Stimulated activated CD8-positive, alpha-beta memory T cell treated with anti-CD3 and anti-CD28 coated beads, Interleukin-15, amount 100 ng/mL, for 48 hours (primary cell): ENCODE measurements around the gene NELFCD.
"Not testable (repeated sequence)": the region's sequence is repeated elsewhere in the genome, so short reads cannot be mapped to it uniquely, and the experiment has no call there.

Experiments used
- DNase-seq, 2 donors: peaks; one replicate each; pipeline ENCODE4 v3.0.0-alpha.2; 2020; ENCODE audit warnings: low read depth in 2 of 2

The NELFCD gene

DNA sequence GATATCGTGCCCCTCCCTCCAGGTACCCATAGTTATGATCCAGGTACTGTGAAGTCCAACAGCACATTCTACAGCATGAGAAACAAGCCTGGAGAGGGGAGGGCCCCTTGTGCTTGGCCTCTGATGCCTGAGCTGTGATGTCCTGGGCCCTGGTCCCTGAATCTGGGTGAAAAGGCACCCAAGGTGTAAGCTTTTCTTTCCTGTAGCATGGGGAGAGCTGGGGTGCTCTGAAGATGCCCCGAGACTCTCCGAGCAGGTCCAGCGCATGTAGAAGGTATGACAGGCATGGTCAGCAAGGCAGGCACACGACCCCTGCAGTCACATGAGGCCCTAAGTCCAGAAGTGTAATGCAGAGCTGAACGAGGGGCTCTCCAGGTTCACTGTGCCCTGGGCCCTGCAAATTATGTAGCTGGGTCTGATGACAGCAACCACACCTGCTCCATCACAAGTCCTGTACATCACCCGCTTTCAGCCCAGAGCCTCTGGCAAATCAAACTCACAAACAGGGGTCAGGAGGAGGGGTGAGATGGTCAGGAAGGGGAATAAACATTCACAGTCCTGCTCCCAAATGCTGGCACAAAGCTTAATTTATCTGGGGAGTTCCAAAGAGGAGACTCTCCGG is 27.8 kb downstream of the NELFCD start:
- no peak for DNase-seq

DNA sequence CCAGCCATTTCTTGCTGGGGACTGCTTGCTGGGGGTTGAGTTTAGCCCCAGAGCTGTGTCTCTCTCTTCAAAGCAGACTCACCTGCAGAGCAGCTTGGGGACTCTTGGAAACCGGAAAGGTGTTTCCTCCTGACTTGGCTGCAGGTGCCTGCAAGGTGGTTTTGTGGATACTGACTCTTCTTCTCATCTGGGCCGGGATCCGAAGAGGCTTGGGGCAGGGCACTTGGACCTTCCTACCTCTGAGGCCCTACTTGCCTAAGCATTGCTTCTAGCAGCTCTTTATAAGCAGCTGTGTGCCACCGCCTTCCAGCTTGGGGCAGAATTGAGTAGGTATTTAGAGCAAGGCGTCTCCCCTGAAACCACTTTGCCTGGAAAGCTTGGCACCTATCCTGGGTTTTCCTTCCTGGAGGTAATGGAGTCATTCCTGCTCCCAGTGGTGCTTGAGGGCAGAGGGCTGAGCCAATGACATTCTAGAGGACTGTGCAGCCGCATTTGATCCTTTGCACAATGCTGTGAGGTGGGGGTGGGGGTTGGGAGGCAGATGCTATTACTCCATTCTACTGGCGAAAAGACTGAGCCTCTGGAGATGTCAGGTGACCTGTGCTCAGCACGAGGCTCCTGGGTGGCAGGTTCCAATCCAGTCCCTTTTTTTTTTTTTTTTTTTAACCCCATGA is 29.4 kb downstream of the NELFCD start:
- no peak for DNase-seq

DNA sequence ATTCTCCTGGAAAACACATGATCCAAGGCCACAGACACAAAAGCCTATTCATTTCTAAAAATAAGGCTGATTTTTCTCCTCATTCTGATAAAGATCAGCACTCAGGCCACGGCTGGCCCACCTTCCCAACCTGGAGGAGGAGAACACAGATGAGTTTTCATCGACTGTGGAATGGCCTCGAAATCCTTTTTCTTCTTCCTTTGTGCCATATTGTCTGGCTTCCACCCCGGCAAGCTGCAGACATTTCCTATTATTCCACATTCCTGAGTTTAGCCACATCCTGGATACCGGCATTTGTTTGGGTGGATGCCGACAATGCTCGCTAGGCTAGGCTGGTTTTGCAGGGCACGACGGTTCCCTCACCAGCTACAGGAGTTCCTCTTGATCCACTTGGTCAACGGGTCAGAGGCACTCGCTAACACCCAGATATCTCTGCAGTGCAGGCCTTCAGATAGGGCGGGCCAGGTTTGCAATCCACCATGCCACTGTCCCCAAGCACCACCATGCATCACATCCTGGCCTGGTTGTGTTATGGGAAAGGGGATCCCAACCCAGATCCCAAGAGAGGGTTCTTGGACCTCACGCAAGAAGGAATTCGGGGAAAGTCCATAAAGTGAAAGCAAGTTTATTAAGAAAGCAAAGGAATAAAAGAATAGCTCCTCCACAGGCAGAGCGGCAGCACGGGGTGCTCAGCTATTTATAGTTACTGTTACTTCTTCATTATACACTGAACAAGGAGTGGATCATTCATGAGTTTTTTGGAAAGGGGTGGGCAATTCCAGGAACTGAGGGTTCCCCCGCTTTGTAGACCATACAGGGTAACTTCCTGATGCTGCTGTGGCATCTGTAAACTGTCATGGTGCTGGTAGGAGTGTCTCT is 30.2 kb downstream of the NELFCD start:
- DNase-seq: no peak

DNA sequence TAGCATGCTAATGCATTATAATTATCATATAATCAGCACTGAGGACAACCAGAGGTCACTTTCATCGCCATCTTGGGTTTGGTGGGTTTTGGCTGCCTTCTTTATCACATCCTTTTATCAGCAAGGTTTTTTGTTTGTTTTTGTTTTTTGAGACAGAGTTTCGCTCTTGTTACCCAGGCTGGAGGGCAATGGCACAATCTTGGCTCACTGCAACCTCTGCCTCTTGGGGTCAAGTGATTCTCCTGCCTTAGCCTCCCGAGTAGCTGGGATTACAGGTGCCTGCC is 30.8 kb downstream of the NELFCD start:
- not testable (repeated sequence) for DNase-seq

DNA sequence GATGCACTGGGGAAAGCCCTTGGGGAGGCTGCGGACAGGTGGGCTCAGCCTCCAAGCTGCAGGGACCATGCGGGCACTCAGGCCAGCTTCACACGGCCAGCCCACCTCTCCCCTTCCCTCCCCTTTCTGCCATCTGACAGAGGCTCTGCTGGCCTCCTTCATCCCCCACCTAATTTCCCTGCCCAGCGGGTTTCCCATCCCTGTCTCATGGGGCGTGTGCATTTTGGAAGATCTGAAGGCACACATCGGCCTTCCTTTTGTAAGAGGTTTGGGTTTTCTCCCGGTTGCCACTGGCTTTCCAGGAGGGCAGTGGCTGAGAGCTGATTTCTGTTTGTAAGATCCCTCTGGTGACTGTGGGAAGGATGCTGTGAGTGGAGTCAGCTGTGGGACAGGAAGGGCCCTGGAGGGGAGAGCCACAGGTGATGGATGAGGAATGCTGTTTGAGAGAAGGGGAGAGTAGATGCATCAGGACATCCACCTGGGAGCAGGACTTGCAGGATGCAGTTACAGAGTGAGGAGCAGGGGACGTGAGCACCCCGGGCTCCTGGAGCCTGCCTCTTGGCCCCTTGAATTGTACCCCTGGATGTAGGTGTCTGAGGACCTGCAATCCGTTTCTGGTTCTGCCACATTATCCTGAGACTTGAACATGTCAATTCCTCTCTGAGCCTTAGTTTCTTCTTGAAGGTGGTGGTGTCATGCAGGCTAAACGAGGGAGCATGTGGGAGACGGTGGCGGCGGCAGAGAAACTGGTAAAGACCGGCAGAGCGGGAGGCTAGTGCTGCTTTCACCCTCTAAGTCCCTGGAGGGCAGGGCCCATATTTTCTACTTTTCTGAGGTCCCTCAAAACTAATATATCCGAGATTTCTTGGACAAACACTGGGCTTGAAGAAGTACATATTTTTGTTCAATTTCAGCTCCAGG is 32.2 kb downstream of the NELFCD start:
- DNase-seq: no peak

DNA sequence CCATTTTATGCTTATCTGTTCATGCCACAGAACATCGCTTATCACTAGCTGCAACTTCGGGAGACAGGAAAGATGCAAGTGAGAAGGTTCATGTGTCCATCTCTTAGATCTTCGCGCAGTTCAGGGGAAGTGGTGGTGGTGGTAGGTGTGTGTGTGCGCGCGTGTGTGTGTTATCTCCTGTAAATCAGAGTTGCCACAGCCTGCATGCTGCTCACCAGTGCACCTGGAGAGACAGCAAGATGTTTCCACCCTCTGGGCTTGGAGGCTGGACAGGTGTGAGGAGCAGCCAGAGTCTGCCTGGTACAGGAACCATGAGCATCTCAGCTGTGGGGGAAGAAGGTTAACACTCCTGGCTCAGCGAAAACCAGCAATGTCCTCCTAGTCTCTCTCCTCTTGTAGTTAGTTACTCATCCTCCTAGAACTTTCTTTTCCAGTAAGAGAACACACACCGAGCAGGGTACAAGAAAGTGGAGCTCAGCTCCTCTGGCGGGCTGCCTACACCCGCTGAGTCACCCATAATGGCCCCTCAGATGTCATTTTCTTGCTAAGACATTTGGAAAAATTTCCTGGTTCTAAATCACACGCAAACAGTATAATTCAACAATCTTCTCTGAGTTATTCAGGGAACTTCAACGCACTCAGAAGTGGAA is 33.0 kb downstream of the NELFCD start:
- no peak for DNase-seq

DNA sequence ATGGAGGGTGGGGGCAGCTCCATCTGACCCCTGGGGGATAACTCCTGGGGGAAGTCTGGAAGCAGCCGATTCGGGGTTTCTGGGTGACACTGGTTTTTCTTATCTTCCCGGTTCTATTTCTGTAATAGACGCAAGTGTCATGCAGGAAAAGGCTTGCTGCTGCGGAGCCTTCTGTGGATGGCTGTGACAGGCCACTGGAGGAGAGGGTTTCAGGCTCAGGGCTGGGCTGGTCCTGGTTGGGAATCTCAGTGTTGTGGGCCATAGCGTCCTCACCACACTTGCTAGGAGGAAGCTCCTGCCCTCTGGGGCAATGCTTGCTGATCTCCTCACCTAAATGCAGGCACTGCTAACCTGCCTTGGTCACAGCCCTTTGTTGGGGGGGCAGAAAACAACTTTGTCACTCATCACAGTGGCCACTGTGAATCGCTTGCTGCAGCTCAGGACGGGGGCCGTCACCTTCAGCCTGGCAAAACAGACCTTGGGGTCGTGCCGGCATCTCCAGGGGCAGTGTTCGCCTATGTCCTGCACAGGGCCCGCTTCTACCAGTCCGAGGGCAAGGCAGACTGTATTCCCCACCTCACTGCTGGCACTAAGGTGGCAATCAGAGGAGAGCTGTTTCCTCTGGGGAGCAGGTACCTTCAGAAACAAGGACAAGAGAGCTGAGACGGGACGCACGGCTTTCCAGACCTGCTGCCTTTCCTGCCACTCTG is 33.8 kb downstream of the NELFCD start:
- DNase-seq: no peak

DNA sequence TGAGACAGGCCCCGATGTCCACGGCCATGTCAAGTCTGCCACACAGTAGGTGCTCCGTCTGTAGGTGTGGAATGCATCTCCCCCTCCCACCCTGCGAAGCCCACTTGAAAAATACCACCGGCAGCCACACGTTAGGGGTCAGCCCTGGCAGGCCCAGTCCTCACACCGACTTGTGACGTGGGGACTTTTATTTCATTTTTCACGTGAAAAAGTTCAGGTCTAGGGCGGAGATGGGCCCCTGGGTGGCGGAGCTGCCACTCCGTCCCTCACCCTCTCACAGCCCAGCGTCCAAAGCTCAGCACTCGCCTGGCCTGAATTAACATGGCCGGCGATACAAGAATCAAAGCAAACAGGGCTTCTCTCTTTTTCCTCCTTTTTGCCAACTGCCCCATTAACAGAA is 34.4 kb downstream of the NELFCD start:
- DNase-seq: no peak

DNA sequence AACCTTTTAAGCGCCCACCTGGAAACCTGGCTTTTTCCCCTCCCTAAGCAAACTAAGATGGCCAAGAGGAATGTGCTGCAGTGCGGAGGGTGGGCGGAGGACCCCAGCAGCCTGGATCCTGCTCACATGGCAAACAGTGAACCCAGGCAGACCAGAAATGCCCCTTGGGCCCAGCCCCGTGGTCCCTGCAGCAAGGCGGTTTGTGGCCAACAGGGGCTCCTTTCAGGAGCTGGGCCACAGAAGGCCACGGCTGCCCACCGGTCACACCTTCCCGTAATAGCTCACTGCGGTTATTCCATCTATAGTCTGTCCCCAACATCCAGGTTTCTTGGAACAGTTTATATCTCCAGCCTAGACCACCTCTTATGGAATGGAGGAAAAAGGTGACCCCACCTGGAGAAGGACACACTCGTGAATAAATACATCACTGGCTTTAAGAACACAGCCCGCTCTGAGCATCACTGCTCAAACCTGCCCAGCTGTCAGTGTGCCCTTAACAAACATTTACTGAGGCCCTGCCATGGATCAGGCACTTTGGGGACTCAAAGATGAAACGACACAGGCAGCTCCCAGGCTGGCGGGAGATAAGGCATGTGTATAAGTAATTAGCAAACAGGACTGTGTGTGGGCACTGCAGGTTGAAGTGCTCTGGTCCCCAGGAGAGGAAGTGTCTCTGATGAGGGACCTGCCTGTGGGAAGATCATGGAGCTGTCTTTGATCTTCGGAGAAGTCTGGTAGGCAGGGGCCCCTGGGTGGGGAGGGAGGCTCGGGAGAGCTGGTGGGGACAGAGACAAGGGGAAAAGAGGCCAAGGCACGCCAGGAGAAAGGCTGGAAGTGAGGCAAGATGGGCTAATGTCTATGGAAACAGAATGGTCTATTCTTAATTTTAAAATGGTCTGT is 35.0 kb downstream of the NELFCD start:
- no peak for DNase-seq

DNA sequence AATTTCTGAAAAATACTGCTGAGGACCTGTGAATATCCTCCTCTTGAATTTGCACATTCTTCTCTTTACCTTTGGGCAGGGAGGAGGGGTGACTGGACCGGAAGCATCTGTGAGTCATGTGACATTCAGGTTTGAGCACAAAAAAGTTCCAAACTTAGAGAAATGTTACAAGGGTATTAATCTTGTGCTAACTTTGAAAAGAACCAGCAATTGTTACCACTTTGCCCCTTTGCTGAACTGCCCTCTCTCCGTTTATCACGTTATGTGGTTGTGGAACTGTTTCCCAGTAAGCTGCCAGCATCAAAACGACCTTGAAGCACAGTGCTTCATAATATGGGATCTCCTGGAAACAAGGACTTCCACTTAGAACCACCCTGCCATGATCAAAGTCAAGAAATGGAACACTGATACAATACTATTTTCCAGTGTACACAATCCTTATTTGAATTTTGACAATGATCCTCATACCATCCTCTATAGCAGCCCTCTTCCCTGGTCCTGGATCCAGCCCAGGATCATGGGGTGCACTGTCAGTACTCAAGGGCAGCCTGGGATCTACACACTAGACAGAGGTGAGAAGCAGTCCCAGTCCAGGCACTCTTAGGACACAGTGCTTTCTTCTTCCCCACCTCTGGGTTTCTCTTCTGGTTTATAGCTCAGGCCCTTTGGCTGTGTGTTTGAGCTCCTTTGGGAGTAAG is 35.9 kb downstream of the NELFCD start:
- no peak for DNase-seq

DNA sequence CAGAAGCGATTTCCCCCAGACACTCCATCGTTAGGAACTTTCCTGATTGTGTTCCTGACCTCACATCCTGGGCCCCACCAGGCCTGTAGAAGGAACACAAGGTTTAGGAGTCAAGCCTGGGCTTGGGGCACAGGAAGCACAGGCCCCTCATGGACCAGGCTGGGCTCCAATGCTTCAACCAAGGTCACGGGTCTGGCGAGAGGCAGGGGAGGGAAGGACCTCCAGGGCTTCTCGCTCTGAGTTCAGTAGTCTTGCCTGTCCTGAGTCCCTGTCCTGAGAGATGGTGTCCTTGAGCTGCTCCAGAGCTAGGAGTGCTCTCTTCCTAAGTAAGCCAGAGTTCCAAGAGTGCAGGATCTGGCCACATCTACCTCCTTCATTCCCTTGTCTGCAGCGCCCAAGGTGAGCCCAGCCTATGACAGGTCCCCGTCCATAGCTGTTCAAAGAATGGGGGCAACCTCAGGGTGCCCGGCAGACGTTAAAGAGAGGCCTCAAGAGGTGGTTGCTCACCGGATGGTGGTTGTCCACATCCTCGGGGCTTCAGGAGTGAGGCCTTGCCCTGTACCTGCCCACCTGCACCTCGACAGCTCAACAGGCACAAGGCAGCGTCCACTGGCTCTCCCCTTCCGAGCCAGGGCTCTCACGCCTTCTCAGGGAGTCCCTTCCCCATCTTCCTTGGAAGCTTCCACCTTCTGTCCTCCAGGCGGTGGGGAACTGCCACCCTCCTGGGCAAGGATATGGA is 36.6 kb downstream of the NELFCD start:
- DNase-seq: no peak

DNA sequence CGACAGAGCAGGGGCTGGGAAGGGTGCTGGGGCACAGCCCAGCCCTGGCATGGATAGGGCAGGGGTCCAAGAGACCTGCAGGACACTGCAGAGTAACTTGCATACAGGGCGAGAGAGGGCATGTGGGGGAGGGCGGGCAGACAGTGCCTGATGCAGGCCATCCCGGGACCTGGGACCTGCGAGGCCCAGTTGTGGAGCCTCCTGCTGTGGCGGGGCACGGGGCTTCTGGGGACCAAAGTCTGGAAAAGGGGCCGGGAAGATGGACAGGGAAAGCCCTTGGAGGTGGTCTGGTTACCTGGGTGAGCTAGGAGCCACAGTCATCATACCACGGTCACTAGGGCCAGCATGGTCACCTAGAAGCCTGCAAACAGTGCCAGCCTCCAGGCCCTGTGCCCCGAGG is 37.8 kb downstream of the NELFCD start:
- DNase-seq: no peak

DNA sequence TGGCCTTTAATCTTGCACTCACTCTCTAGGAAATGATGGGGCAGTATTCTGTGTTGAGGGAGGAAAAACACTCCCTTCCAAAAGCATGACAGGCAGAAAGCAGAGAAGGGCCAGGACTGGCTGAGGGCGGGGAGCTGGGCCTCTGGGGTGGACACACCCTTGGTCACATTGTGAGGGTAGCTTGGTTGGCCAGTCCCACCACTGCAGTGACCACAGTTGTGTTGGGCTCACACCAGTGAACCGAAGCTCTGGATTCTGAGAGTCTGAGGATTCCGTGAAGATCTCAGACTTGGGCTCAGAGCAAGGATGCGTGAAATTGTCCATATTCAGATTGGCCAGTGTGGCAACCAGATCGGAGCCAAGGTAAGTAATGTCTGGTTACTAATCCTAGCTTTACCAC is 38.2 kb downstream of the NELFCD start, which contains the start of gene TUBB1:
Gene TUBB1, plus strand, starts transcription at position 213 of the 400 bp plus-strand sequence. Its CDS starts 94 bp downstream, at position 307.
- DNase-seq: no peak

DNA sequence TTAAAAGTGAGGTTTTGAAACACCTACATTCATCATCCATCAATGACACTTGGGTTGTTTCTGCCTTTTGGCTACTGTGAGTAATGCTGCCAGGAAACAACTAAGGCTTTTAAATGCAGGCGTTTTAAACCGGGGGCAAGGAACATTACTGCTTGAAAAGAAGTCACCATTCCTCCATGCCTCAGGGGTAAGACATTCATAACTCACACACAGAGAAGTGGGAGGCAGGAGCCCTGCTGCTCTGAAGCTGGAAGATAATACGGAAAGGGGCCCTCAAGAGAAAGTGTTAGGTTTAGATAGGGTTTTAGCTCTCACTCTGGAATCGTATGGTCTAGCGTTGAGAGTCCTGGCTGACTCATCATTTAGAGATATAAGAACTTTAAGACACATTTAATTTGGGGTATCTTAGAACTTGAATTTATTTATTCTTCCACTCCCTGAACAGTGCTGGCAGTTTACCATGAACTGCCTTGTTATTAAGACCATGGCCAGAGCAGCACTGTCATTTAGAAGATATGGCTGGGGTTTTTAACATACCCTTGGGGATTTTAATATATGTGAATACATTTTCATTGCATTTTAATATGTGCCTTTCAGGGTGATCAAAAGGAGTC is 40.0 kb downstream of the NELFCD start:
- DNase-seq: no peak

DNA sequence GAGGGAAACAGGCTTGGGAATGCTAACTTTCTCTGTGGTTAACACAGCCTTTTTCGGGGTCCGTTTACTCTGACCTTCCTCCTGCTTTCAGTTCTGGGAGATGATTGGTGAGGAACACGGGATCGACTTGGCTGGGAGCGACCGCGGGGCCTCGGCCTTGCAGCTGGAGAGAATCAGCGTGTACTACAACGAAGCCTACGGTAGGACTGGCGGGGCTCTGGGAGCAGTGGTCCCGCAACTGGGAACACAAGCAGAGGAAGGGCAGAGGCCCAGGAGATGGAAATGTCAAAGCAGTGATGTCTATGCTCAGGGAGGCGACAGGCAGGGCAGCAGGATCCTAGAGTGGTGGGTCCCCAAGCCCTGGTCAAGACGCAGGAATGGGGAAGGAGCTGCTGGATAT is 41.7 kb downstream of the NELFCD start:
- DNase-seq: no peak

DNA sequence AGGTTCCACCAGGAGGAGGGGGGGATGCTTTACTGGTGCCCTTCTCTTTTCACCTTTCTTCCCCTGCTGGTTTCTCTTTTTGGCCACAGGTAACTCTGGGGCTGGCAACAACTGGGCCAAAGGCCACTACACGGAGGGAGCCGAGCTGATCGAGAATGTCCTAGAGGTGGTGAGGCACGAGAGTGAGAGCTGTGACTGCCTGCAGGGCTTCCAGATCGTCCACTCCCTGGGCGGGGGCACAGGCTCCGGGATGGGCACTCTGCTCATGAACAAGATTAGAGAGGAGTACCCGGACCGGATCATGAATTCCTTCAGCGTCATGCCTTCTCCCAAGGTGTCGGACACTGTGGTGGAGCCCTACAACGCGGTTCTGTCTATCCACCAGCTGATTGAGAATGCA is 42.6 kb downstream of the NELFCD start:
- no peak for DNase-seq

DNA sequence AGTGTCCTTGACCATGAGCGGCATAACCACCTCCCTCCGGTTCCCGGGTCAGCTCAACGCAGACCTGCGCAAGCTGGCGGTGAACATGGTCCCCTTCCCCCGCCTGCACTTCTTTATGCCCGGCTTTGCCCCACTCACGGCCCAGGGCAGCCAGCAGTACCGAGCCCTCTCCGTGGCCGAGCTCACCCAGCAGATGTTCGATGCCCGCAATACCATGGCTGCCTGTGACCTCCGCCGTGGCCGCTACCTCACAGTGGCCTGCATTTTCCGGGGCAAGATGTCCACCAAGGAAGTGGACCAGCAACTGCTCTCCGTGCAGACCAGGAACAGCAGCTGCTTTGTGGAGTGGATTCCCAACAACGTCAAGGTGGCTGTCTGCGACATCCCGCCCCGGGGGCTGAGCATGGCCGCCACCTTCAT is 43.1 kb downstream of the NELFCD start:
- no peak for DNase-seq

DNA sequence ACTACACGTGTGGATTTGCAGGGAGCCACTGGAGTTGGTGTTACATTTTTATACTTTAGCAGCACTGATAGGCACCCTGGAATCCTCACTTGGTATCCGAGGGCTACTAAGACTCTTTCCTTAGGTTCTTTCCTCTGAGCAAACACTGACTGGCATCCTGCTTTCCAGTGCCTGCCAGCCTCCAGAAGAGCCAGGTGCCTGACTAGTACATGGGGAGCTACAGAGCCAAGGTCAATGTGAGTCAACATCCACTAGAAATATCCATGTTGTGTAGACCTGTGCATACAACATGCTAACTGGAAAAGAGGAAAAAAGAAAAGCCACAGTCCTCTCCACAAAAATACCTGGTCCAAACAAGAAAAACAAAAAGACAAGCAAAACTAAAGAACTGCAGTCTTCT is 44.0 kb downstream of the NELFCD start:
- no peak for DNase-seq
